PC-9 (cell line): ENCODE measurements around the gene SLC2A8. TPM values are rescaled to one million over a fixed set of nuclear protein-coding genes. Genes with fewer than 3 reads are reported as not detected.

Experiments
- BruUV-seq: library from RNA; stranded (reverse); fragments of 400-500 nt; replicated peaks from 2 replicates; lab custom pipeline; 2021; lab: Mats Ljungman, UMichigan
- CTCF ChIA-PET: fragments of 300-600 bp; sonication (Branson Sonifier 250); formaldehyde crosslinking; loops from one replicate; lab custom pipeline; 2022; ENCODE audit warnings: antibody characterized with exemption; lab: Charles Lee
- POLR2A ChIA-PET: fragments of 300-600 bp; sonication (Branson Sonifier 250); formaldehyde crosslinking; loops from one replicate; lab custom pipeline; 2022; ENCODE audit warnings: antibody characterized with exemption; ENCODE audit not compliant: unreplicated experiment; lab: Charles Lee
- DNase-seq, 2 experiments: peaks; one replicate each; pipeline versions ENCODE4 v3.0.0 to v3.0.0-alpha.2; 2015 to 2022; ENCODE audit warnings: mixed read lengths in 1 of 2
- H2AFZ ChIP-seq: fragments of 200-600 bp; sonication (generic); 2 replicates; pipeline ENCODE4 v1.8.1; 2017; ENCODE audit warnings: antibody characterized with exemption
- H3F3A ChIP-seq: fragments of 200-600 bp; sonication (generic); 2 replicates; pipeline ENCODE4 v1.8.1; 2017; ENCODE audit warnings: antibody characterized with exemption, mild to moderate bottlenecking, low read depth; ENCODE audit not compliant: insufficient read depth
- H3K27ac ChIP-seq: fragments of 200-600 bp; sonication (generic); 2 replicates; pipeline ENCODE4 v1.6.1; 2016; ENCODE audit warnings: mixed run types
- H3K27me3 ChIP-seq: fragments of 200-600 bp; sonication (generic); 2 replicates; pipeline ENCODE4 v1.6.1; 2016; ENCODE audit warnings: low read depth, mixed run types; ENCODE audit not compliant: insufficient read depth
- H3K36me3 ChIP-seq: fragments of 200-600 bp; sonication (generic); 2 replicates; pipeline ENCODE4 v1.6.1; 2016; ENCODE audit warnings: low read depth, mixed run types
- H3K4me1 ChIP-seq: fragments of 200-600 bp; sonication (generic); replicated peaks from 2 replicates; pipeline ENCODE4 v1.6.1; 2016; ENCODE audit warnings: mixed run types; ENCODE audit not compliant: insufficient read depth
- H3K4me2 ChIP-seq: fragments of 200-600 bp; sonication (generic); 2 replicates; pipeline ENCODE4 v1.6.1; 2017; ENCODE audit warnings: mixed run types
- H3K4me3 ChIP-seq: fragments of 200-600 bp; sonication (generic); 2 replicates; pipeline ENCODE4 v1.6.1; 2016; ENCODE audit warnings: mixed run types
- H3K79me2 ChIP-seq: fragments of 200-600 bp; sonication (generic); 2 replicates; pipeline ENCODE4 v1.6.1; 2017; ENCODE audit warnings: low read depth, mixed run types
- H3K9me2 ChIP-seq: fragments of 200-600 bp; sonication (generic); 2 replicates; pipeline ENCODE4 v1.8.1; 2017; ENCODE audit warnings: mild to moderate bottlenecking; ENCODE audit not compliant: insufficient read depth
- H3K9me3 ChIP-seq: fragments of 200-600 bp; sonication (generic); 2 replicates; pipeline ENCODE4 v1.8.1; 2016; ENCODE audit warnings: low read depth; ENCODE audit not compliant: insufficient read depth
- H4K20me1 ChIP-seq: fragments of 200-600 bp; sonication (generic); 2 replicates; pipeline ENCODE4 v1.8.1; 2017; ENCODE audit not compliant: insufficient read depth
- EZH2 ChIP-seq: fragments of 200-600 bp; sonication (generic); IDR thresholded peaks from 2 replicates; pipeline ENCODE4 v1.8.0; 2017; ENCODE audit warnings: antibody characterized with exemption, low read depth
- intact Hi-C: fragments of 100-400 bp; cut with micrococcal nuclease; formaldehyde crosslinking; loops from one replicate; pipeline ENCODE4 v1.10.0; 2022; ENCODE audit not compliant: unreplicated experiment
- total RNA-seq: library from RNA; stranded (reverse); gene quantifications from 2 replicates; pipeline ENCODE4 v1.2.3, GENCODE V29; 2021
- TF ChIP-seq, protein P1 (sequence below): fragments of 200-600 bp; sonication (generic); conservative IDR thresholded peaks from 2 replicates; pipeline ENCODE4 v1.6.1; 2017; ENCODE audit warnings: mixed run types, antibody characterized with exemption, mild to moderate bottlenecking, moderate library complexity

Gene SLC2A8
- total RNA-seq, 1 experiment from 2014 or later, result 19.1 TPM

GRCh38 chr9:127450830-127451607, 54.0 kb downstream of the SLC2A8 start, which contains the start of the genes LRSAM1 and RPL12:
TSS of gene LRSAM1 (plus strand) at chr9:127451510. CDS start at chr9:127454528, 3,018 bp downstream.
TSS of gene RPL12 (minus strand) at chr9:127451406. CDS start at chr9:127451317, 89 bp downstream.
- H3K36me3 ChIP-seq, result peaks cover 49% of the 10 kb centered on the region
- no TSS peak for BruUV-seq
- no peaks in the 10 kb centered on the region for H3K9me3 ChIP-seq
- peak within 1 kb of the TSS; percentile 95 for H3K27ac ChIP-seq
- peaks cover 44% of the 10 kb centered on the region for H4K20me1 ChIP-seq
- peaks cover 51% of the 10 kb centered on the region for H3F3A ChIP-seq
- ChIA-PET POLR2A (interaction anchor here (0.6 to 1.2 kb wide), 6 partner anchors 27 to 1884 kb away, joined by 3 read pairs; partner anchors contain the start of genes SLC2A8 and ZNF79), CTCF (interaction anchor here (0.7 to 1.5 kb wide), 2 partner anchors 284 to 350 kb away, joined by 3 read pairs; partner anchors contain the start of gene TOR2A)
- H3K79me2 ChIP-seq, result peaks cover 46% of the 10 kb centered on the region
- DNase-seq, result peak; percentile 78 to 97
- H3K4me2 ChIP-seq, result peak within 1 kb of the TSS; percentile 98
- H3K9me2 ChIP-seq, result no peaks in the 10 kb centered on the region
- intact Hi-C loops, result loop anchor here (2.0 to 10.0 kb wide), 3 partner anchors 26 to 506 kb away; partner anchors contain the start of gene ZNF79
- no peak for TF ChIP-seq EZH2
- TF ChIP-seq, protein P1, sequence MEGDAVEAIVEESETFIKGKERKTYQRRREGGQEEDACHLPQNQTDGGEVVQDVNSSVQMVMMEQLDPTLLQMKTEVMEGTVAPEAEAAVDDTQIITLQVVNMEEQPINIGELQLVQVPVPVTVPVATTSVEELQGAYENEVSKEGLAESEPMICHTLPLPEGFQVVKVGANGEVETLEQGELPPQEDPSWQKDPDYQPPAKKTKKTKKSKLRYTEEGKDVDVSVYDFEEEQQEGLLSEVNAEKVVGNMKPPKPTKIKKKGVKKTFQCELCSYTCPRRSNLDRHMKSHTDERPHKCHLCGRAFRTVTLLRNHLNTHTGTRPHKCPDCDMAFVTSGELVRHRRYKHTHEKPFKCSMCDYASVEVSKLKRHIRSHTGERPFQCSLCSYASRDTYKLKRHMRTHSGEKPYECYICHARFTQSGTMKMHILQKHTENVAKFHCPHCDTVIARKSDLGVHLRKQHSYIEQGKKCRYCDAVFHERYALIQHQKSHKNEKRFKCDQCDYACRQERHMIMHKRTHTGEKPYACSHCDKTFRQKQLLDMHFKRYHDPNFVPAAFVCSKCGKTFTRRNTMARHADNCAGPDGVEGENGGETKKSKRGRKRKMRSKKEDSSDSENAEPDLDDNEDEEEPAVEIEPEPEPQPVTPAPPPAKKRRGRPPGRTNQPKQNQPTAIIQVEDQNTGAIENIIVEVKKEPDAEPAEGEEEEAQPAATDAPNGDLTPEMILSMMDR, result no peak
- peaks cover 23% of the 10 kb centered on the region for H3K4me1 ChIP-seq
- peak within 1 kb of the TSS; percentile 88 for H2AFZ ChIP-seq
- H3K27me3 ChIP-seq, result no peaks in the 10 kb centered on the region
- H3K4me3 ChIP-seq, result peak within 1 kb of the TSS; percentile 99

DNA sequence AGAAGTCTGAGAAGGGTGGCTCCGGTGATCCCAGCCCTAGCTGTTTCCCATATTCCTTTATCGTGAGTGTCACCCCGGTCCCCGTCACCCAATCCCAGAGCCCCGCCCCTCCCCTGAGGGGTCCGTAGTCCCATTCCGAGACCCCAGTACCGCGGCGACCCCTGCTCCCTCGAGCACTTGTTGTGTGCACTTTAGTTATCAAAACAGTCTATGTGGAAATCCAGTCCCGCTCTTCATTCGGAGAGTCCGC, 54.6 kb downstream of the SLC2A8 start:
- Histone ChIP-seq H3K9me2 (no peaks in the 10 kb centered on the region), H3K79me2 (peaks cover 46% of the 10 kb centered on the region), H3F3A (peaks cover 46% of the 10 kb centered on the region), H3K9me3 (no peaks in the 10 kb centered on the region), H3K27ac (peak overlapping the region; percentile 95), H3K27me3 (no peaks in the 10 kb centered on the region), H3K4me2 (peak overlapping the region; percentile 98), H3K4me3 (peak overlapping the region; percentile 99), H3K36me3 (peaks cover 49% of the 10 kb centered on the region), H3K4me1 (peaks cover 23% of the 10 kb centered on the region), H2AFZ (peak overlapping the region; percentile 88), H4K20me1 (peaks cover 39% of the 10 kb centered on the region)
- ChIA-PET POLR2A (interaction anchor here (0.6 to 1.2 kb wide), 3 partner anchors 28 to 1884 kb away, joined by 3 read pairs; partner anchors contain the start of genes SLC2A8 and ZNF79), CTCF (interaction anchor here (0.7 to 1.5 kb wide), 2 partner anchors 283 to 350 kb away, joined by 3 read pairs; partner anchors contain the start of gene TOR2A)
- intact Hi-C loops, result loop anchor here (2.0 to 10.0 kb wide), 3 partner anchors 27 to 507 kb away; partner anchors contain the start of gene ZNF79
- BruUV-seq, result no TSS peak
- TF ChIP-seq, protein P1, result no peak
- TF ChIP-seq EZH2, result no peak
- no peak for DNase-seq

DNA sequence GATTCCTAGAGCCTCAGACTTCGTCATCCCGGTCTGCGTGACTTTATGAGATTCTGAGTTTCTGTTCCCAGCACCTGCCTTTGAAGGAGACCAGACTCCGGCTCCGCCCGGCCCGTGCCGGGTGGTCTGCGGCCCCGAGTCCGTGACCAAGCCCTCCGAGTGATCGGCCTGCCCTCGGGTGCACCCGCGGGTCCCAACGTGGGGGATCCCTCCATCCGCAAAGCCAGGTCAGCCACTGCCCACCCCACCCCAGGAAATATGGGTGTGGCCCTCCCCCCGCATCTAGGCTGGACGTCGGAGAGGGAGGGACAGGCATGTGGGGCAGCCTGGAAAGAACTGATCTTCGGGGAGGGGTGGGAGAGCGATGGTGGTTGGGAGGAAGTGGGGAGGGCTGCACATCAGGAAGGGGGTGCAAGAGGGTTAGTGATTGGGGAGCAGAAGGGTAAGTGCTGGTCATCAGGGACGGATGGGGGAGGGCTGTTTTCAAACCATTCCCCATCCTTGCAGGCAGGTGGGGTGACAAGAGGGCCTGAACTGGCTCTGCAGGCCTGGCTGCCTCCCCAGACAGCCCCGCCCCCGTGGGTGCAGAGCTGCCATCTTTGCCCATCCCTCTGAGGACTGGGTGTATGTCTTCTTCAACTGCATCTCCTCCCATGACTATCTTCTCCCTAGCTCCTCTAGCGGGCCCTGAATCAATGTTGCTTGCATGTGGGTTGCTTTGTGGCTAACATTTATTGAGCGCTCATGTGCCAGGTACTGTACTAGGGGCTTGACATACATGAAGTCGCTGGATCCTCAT, 55.1 kb downstream of the SLC2A8 start:
- H3K79me2 ChIP-seq, result peaks cover 46% of the 10 kb centered on the region
- peaks cover 33% of the 10 kb centered on the region for H4K20me1 ChIP-seq
- peaks cover 41% of the 10 kb centered on the region for H3F3A ChIP-seq
- H3K36me3 ChIP-seq, result peaks cover 46% of the 10 kb centered on the region
- peak overlapping the region; percentile 95 for H3K27ac ChIP-seq
- H2AFZ ChIP-seq, result peak overlapping the region; percentile 88
- TF ChIP-seq, protein P1, result no peak
- TF ChIP-seq EZH2, result no peak
- peak overlapping the region; percentile 99 for H3K4me3 ChIP-seq
- H3K9me2 ChIP-seq, result no peaks in the 10 kb centered on the region
- peak; percentile 75 to 83 for DNase-seq
- ChIA-PET POLR2A (interaction anchor here (0.5 to 0.7 kb wide), 6 partner anchors 8 to 1883 kb away, joined by 3 to 6 read pairs (median 4); partner anchors contain the start of gene ZNF79), CTCF (interaction anchor here (0.7 to 1.5 kb wide), 2 partner anchors 283 to 349 kb away, joined by 3 read pairs; partner anchors contain the start of gene TOR2A)
- H3K4me1 ChIP-seq, result peaks cover 23% of the 10 kb centered on the region
- BruUV-seq, result TSS peak; percentile 35
- intact Hi-C loops, result loop anchor here (1.0 to 10.0 kb wide), 4 partner anchors 27 to 507 kb away; partner anchors contain the start of gene ZNF79
- H3K27me3 ChIP-seq, result no peaks in the 10 kb centered on the region
- no peaks in the 10 kb centered on the region for H3K9me3 ChIP-seq
- H3K4me2 ChIP-seq, result peak overlapping the region; percentile 98
